GM06990 (cell line): ENCODE measurements around the gene RPS24.
"Not testable (repeated sequence)": the region's sequence is repeated elsewhere in the genome, so short reads cannot be mapped to it uniquely, and the experiment has no call there.

Experiments used
- DNase-seq: peaks from one replicate; pipeline ENCODE4 v3.0.0-alpha.2; 2011; ENCODE audit not compliant: insufficient read length; ENCODE audit errors: extremely low read depth
- H3K27me3 ChIP-seq: replicated peaks from 2 replicates; pipeline ENCODE4 v1.6.0; 2011; ENCODE audit warnings: low read length; ENCODE audit not compliant: control insufficient read depth, insufficient read depth
- H3K36me3 ChIP-seq: 2 replicates; pipeline ENCODE4 v1.5.1; 2011; ENCODE audit warnings: low read length; ENCODE audit not compliant: control insufficient read depth, insufficient read depth
- H3K4me3 ChIP-seq: replicated peaks from 2 replicates; pipeline ENCODE4 v1.5.1; 2011; ENCODE audit warnings: low read depth, mild to moderate bottlenecking, control low read depth, low read length
- CTCF ChIP-seq: IDR thresholded peaks from 2 replicates; pipeline ENCODE4 v1.5.1; 2011; ENCODE audit warnings: low read length, control low read depth, mild to moderate bottlenecking, inconsistent platforms; ENCODE audit not compliant: insufficient read depth, poor library complexity, severe bottlenecking

RPS24 gene

GRCh38 chr10:78062296-78062695, 28.6 kb downstream of the RPS24 start:
- 0 out of 2 replicates have a peak, but pooled peaks cover 2% of the 10 kb centered on the region for H3K27me3 ChIP-seq
- no peak for DNase-seq
- TF ChIP-seq CTCF: no peak
- H3K4me3 ChIP-seq: no peak overlapping the region
- H3K36me3 ChIP-seq: no peaks in the 10 kb centered on the region

- TF ChIP-seq CTCF: no peak
- no peaks in the 10 kb centered on the region for H3K36me3 ChIP-seq
- H3K4me3 ChIP-seq: no peak overlapping the region
- H3K27me3 ChIP-seq: 0 out of 2 replicates have a peak, but pooled peaks cover 2% of the 10 kb centered on the region
- DNase-seq: no peak
Observed at GRCh38 chr10:78063236-78063635, 29.6 kb downstream of the RPS24 start.

GRCh38 chr10:78064919-78065318, 31.3 kb downstream of the RPS24 start:
- H3K36me3 ChIP-seq, H3K27me3 ChIP-seq, H3K4me3 ChIP-seq, DNase-seq: not testable (repeated sequence)

GRCh38 chr10:78065611-78066010, 31.9 kb downstream of the RPS24 start:
- no peak for DNase-seq
- TF ChIP-seq CTCF: no peak
- H3K4me3 ChIP-seq: no peak overlapping the region
- H3K36me3 ChIP-seq: no peaks in the 10 kb centered on the region
- 0 out of 2 replicates have a peak, but pooled peaks cover 2% of the 10 kb centered on the region for H3K27me3 ChIP-seq

GRCh38 chr10:78066012-78066411, 32.3 kb downstream of the RPS24 start:
- no peak for DNase-seq
- H3K36me3 ChIP-seq: no peaks in the 10 kb centered on the region
- TF ChIP-seq CTCF: no peak
- no peak overlapping the region for H3K4me3 ChIP-seq
- H3K27me3 ChIP-seq: 0 out of 2 replicates have a peak, but pooled peaks cover 2% of the 10 kb centered on the region

- Histone ChIP-seq H3K36me3 (no peaks in the 10 kb centered on the region), H3K4me3 (no peak overlapping the region), H3K27me3 (0 out of 2 replicates have a peak, but pooled peaks cover 2% of the 10 kb centered on the region)
- no peak for DNase-seq
- no peak for TF ChIP-seq CTCF
Observed at GRCh38 chr10:78066728-78067430, 33.2 kb downstream of the RPS24 start.
